Measurements from ENCODE around the gene IL4I1.

IL4I1 gene

GRCh38 chr19:49894011-49894664, 2.5 kb downstream of the IL4I1 start:
- no peak overlapping the region for H3K27ac ChIP-seq
- no peaks in the 10 kb centered on the region for H3K36me3 ChIP-seq (replicated peaks)
- H3K27me3 ChIP-seq (replicated peaks) = no peaks in the 10 kb centered on the region
- in situ Hi-C loops (cut with HindIII; ENCODE audit: low pct_ligation_motif_present, low sequenced_read_pairs) = no loop called here
- no peak for TF ChIP-seq CTCF (IDR thresholded peaks at IDR 0.05; ENCODE audit: low read depth, low read length, missing control alignments)
- no peak overlapping the region for H3K4me3 ChIP-seq (ENCODE audit: low read depth, low read length)
- DNase-seq = no peak

- Histone ChIP-seq H3K27ac (no peak overlapping the region), H3K36me3 (replicated peaks) (peaks cover 3% of the 10 kb centered on the region), H3K4me3 (ENCODE audit: low read depth, low read length) (no peak overlapping the region), H3K27me3 (replicated peaks) (no peaks in the 10 kb centered on the region)
- no peak for DNase-seq
- in situ Hi-C loops (cut with HindIII; ENCODE audit: low pct_ligation_motif_present, low sequenced_read_pairs) = no loop called here
- TF ChIP-seq CTCF (IDR thresholded peaks at IDR 0.05; ENCODE audit: low read depth, low read length, missing control alignments) = no peak
These were observed 4.0 kb downstream of the IL4I1 start for GRCh38 chr19:49892716-49893115.

- no peak for DNase-seq
These were observed 5.3 kb downstream of the IL4I1 start for GRCh38 chr19:49891393-49891792.

GRCh38 chr19:49890349-49891311, 6.1 kb downstream of the IL4I1 start:
- no peak for TF ChIP-seq CTCF (IDR thresholded peaks at IDR 0.05; ENCODE audit: low read depth, low read length, missing control alignments)
- no peak overlapping the region for H3K27ac ChIP-seq
- no peaks in the 10 kb centered on the region for H3K27me3 ChIP-seq (replicated peaks)
- peaks cover 3% of the 10 kb centered on the region for H3K36me3 ChIP-seq (replicated peaks)
- DNase-seq = no peak
- in situ Hi-C loops (cut with HindIII; ENCODE audit: low pct_ligation_motif_present, low sequenced_read_pairs) = no loop called here
- H3K4me3 ChIP-seq (ENCODE audit: low read depth, low read length) = peak overlapping the region; percentile 5

More at GRCh38 chr19:49891393-49891792, 5.3 kb downstream of the IL4I1 start:
- no peak overlapping the region for H3K4me3 ChIP-seq (ENCODE audit: low read depth, low read length)
- no peak for TF ChIP-seq CTCF (IDR thresholded peaks at IDR 0.05; ENCODE audit: low read depth, low read length, missing control alignments)
- peaks cover 3% of the 10 kb centered on the region for H3K36me3 ChIP-seq (replicated peaks)
- in situ Hi-C loops (cut with HindIII; ENCODE audit: low pct_ligation_motif_present, low sequenced_read_pairs) = no loop called here
- no peaks in the 10 kb centered on the region for H3K27me3 ChIP-seq (replicated peaks)
- no peak overlapping the region for H3K27ac ChIP-seq

GRCh38 chr19:49889687-49890348, 6.9 kb downstream of the IL4I1 start:
- TF ChIP-seq CTCF (IDR thresholded peaks at IDR 0.05; ENCODE audit: low read depth, low read length, missing control alignments) = peak; percentile 72
- peak; percentile 60 for DNase-seq
- no peak overlapping the region for H3K27ac ChIP-seq
- H3K27me3 ChIP-seq (replicated peaks) = no peaks in the 10 kb centered on the region
- H3K36me3 ChIP-seq (replicated peaks) = peaks cover 5% of the 10 kb centered on the region
- peak overlapping the region; percentile 5 for H3K4me3 ChIP-seq (ENCODE audit: low read depth, low read length)
- in situ Hi-C loops (cut with HindIII; ENCODE audit: low pct_ligation_motif_present, low sequenced_read_pairs) = no loop called here

All from brain microvascular endothelial cell (primary cell).